B cell (primary cell): Measurements from ENCODE around the gene TMEM125.

Source experiments
- EZH2 ChIP-seq: IDR thresholded peaks from 2 replicates; pipeline ENCODE4 v1.6.1; 2012; ENCODE audit warnings: borderline replicate concordance, low read depth, mild to moderate bottlenecking, moderate library complexity, low read length; ENCODE audit not compliant: insufficient read depth, poor library complexity, severe bottlenecking
- TF ChIP-seq, protein P1 (sequence below): fragments of 200-600 bp; IDR thresholded peaks from one replicate; pipeline ENCODE4 v1.8.0; 2022; ENCODE audit warnings: antibody characterized with exemption, mild to moderate bottlenecking

DNA sequence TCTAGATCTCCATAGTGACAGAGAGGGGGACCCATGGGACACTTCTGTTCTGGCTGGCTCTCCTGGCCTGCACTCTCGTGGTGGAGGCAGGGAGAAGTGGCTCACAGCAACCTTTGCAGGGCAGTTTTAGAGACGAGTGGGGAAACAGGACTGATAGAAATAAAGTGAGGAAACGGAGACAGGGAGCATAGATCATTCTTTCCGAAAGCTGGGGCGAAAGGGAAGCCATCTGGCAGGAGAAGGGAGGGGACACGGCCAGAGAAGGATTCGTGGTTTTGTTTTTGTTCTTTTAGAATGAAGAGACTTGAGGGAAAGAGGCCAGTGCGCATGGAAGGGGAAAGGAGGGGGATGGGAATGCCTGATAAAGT is 34.5 kb downstream of the TMEM125 start:
- TF ChIP-seq, protein P1, sequence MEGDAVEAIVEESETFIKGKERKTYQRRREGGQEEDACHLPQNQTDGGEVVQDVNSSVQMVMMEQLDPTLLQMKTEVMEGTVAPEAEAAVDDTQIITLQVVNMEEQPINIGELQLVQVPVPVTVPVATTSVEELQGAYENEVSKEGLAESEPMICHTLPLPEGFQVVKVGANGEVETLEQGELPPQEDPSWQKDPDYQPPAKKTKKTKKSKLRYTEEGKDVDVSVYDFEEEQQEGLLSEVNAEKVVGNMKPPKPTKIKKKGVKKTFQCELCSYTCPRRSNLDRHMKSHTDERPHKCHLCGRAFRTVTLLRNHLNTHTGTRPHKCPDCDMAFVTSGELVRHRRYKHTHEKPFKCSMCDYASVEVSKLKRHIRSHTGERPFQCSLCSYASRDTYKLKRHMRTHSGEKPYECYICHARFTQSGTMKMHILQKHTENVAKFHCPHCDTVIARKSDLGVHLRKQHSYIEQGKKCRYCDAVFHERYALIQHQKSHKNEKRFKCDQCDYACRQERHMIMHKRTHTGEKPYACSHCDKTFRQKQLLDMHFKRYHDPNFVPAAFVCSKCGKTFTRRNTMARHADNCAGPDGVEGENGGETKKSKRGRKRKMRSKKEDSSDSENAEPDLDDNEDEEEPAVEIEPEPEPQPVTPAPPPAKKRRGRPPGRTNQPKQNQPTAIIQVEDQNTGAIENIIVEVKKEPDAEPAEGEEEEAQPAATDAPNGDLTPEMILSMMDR = no peak
- no peak for TF ChIP-seq EZH2
